Stimulated activated CD8-positive, alpha-beta memory T cell treated with anti-CD3 and anti-CD28 coated beads, Interleukin-7, amount 100 ng/mL, for 1 hour (primary cell): ENCODE data around the gene GPX3.

Experiments
- DNase-seq, 2 donors: peaks; one replicate each; pipeline ENCODE4 v3.0.0-alpha.2; 2020; ENCODE audit warnings: low read depth in 2 of 2

GPX3 gene

GRCh38 chr5:151076616-151077015 lies 56.2 kb downstream of the GPX3 start:
- no peak for DNase-seq

- DNase-seq: no peak
These were observed 57.0 kb downstream of the GPX3 start for GRCh38 chr5:151077419-151077818.

GRCh38 chr5:151077967-151078366 lies 57.6 kb downstream of the GPX3 start:
- DNase-seq: no peak
